ENCODE measurements around the gene JMJD1C. TPM values are rescaled to one million over a fixed set of nuclear protein-coding genes. Genes with fewer than 3 reads are reported as not detected.

The JMJD1C gene
- total RNA-seq, 4 donors from 2014 or later, result 92.0 to 153 (median 124) TPM

GRCh38 chr10:63470928-63471327 is 5.2 kb upstream of the JMJD1C start:
- Histone ChIP-seq H3K36me3 (no peaks in the 10 kb centered on the region), H3K4me1 (no peaks in the 10 kb centered on the region), H3K27ac (no peak overlapping the region), H3K27me3 (no peaks in the 10 kb centered on the region), H3K9me3 (no peaks in the 10 kb centered on the region), H3K4me3 (no peak overlapping the region)
- TF ChIP-seq CTCF (IDR thresholded peaks at IDR 0.05) (no peak), POLR2A (IDR thresholded peaks at IDR 0.05) (no peak)
- no peak for DNase-seq

- DNase-seq, result no peak
- Histone ChIP-seq H3K27ac (no peak overlapping the region), H3K9me3 (no peaks in the 10 kb centered on the region), H3K4me3 (no peak overlapping the region), H3K27me3 (no peaks in the 10 kb centered on the region), H3K4me1 (no peaks in the 10 kb centered on the region), H3K36me3 (no peaks in the 10 kb centered on the region)
- TF ChIP-seq CTCF (IDR thresholded peaks at IDR 0.05), result no peak
- TF ChIP-seq POLR2A (IDR thresholded peaks at IDR 0.05), result no peak
These were observed 3.2 kb upstream of the JMJD1C start for GRCh38 chr10:63468947-63469346.

- H3K4me1 ChIP-seq, result no peaks in the 10 kb centered on the region
- H3K9me3 ChIP-seq, result no peaks in the 10 kb centered on the region
- TF ChIP-seq CTCF (IDR thresholded peaks at IDR 0.05), result no peak
- no peak for TF ChIP-seq POLR2A (IDR thresholded peaks at IDR 0.05)
- no peak overlapping the region for H3K4me3 ChIP-seq
- H3K36me3 ChIP-seq, result no peaks in the 10 kb centered on the region
- no peaks in the 10 kb centered on the region for H3K27me3 ChIP-seq
- no peak for DNase-seq
- H3K27ac ChIP-seq, result no peak overlapping the region
These were observed 2.1 kb upstream of the JMJD1C start for GRCh38 chr10:63467841-63468240.

GRCh38 chr10:63466144-63466935 is 563 bp upstream of the JMJD1C start:
- Histone ChIP-seq H3K27me3 (no peaks in the 10 kb centered on the region), H3K4me1 (no peaks in the 10 kb centered on the region), H3K27ac (peak overlapping the region; percentile 61 to 95 (median 88)), H3K36me3 (no peaks in the 10 kb centered on the region), H3K9me3 (no peaks in the 10 kb centered on the region), H3K4me3 (peak overlapping the region; percentile 54 to 97 (median 70))
- peak in 2 of 3 donors; percentile 57 to 77 for DNase-seq
- TF ChIP-seq POLR2A (IDR thresholded peaks at IDR 0.05) (peak in 1 of 2 donors; percentile 9), CTCF (IDR thresholded peaks at IDR 0.05) (no peak)

- TF ChIP-seq POLR2A (IDR thresholded peaks at IDR 0.05) (no peak), CTCF (IDR thresholded peaks at IDR 0.05) (no peak)
- Histone ChIP-seq H3K4me1 (no peaks in the 10 kb centered on the region), H3K9me3 (no peaks in the 10 kb centered on the region), H3K27ac (peak overlapping the region; percentile 61 to 95 (median 88)), H3K36me3 (no peaks in the 10 kb centered on the region), H3K27me3 (no peaks in the 10 kb centered on the region), H3K4me3 (peak overlapping the region; percentile 54 to 97 (median 70))
- no peak for DNase-seq
These were observed 1.1 kb downstream of the JMJD1C start for GRCh38 chr10:63464402-63465292.
